A673 (cell line): Measurements from ENCODE around the gene CERKL.

Source experiments
- CTCF ChIP-seq: fragments of 300-800, 200-600 bp; sonication (generic); conservative IDR thresholded peaks from 2 replicates; pipeline ENCODE4 v1.5.1; 2017; ENCODE audit warnings: low read depth, mild to moderate bottlenecking, antibody characterized with exemption, low read length, moderate library complexity, mixed read lengths
- EZH2 ChIP-seq: fragments of 200-600 bp; sonication (generic); IDR thresholded peaks from 2 replicates; pipeline ENCODE4 v1.6.1; 2017; ENCODE audit warnings: borderline replicate concordance, low read depth, mild to moderate bottlenecking, mixed read lengths, antibody characterized with exemption, low read length; ENCODE audit not compliant: poor library complexity, severe bottlenecking

- TF ChIP-seq CTCF (no peak), EZH2 (peak; percentile 93)
Measured at GRCh38 chr2:181682795-181683517, 26.1 kb upstream of the CERKL start.
